GM12878 (cell line): Measurements from ENCODE around the gene PRKAR1A. TPM values are rescaled to one million over a fixed set of nuclear protein-coding genes. Genes with fewer than 3 reads are reported as not detected.

ENCODE experiments used
- BHLHE40 ChIP-seq, 2 experiments: fragments of 450-650 bp in 1 of 2; IDR thresholded peaks; 2 replicates each; pipeline ENCODE4 v1.6.1; 2011 to 2017; ENCODE audit warnings: low read depth in 2 of 2, borderline replicate concordance in 1 of 2, improper control_type of control experiment in 1 of 2, low read length in 1 of 2, mild to moderate bottlenecking in 1 of 2
- DPF2 ChIP-seq: fragments of 450-650 bp; IDR thresholded peaks from 2 replicates; pipeline ENCODE4 v1.6.1; 2017; ENCODE audit warnings: mild to moderate bottlenecking
- E4F1 ChIP-seq: fragments of 450-650 bp; IDR thresholded peaks from 2 replicates; pipeline ENCODE4 v1.6.1; 2018; ENCODE audit warnings: borderline replicate concordance, mild to moderate bottlenecking; ENCODE audit not compliant: partially characterized antibody
- IKZF1 ChIP-seq: fragments of 450-650 bp; conservative IDR thresholded peaks from 2 replicates; pipeline ENCODE4 v1.6.1; 2017; ENCODE audit warnings: antibody characterized with exemption, mild to moderate bottlenecking
- IRF4 ChIP-seq: IDR thresholded peaks from 2 replicates; pipeline ENCODE4 v1.6.1; 2011; ENCODE audit warnings: low read depth, low read length
- JUNB ChIP-seq: IDR thresholded peaks from 2 replicates; pipeline ENCODE4 v1.6.1; 2016; ENCODE audit warnings: antibody characterized with exemption, mild to moderate bottlenecking
- KAT2A ChIP-seq: conservative IDR thresholded peaks from 2 replicates; pipeline ENCODE4 v1.6.1; 2011; ENCODE audit warnings: low read depth, low read length; ENCODE audit not compliant: control insufficient read depth
- KLF5 ChIP-seq: fragments of 450-650 bp; IDR thresholded peaks from 2 replicates; pipeline ENCODE4 v1.6.1; 2014; ENCODE audit warnings: mild to moderate bottlenecking; ENCODE audit not compliant: partially characterized antibody
- MXI1 ChIP-seq: fragments of 150-350 bp; IDR thresholded peaks from 2 replicates; pipeline ENCODE4 v1.6.1; 2011; ENCODE audit warnings: low read depth, mild to moderate bottlenecking, inconsistent platforms, low read length, improper control_type of control experiment
- NR2F1 ChIP-seq: fragments of 450-650 bp; conservative IDR thresholded peaks from 2 replicates; pipeline ENCODE4 v1.6.1; 2017; ENCODE audit warnings: mild to moderate bottlenecking
- POLR2AphosphoS2 ChIP-seq: IDR thresholded peaks from 2 replicates; pipeline ENCODE4 v1.6.1; 2011; ENCODE audit warnings: low read depth, mild to moderate bottlenecking, low read length, improper control_type of control experiment, moderate library complexity
- PRDM15 ChIP-seq: fragments of 450-650 bp; formaldehyde crosslinking; IDR thresholded peaks from 2 replicates; pipeline ENCODE4 v1.4.0; 2020; ENCODE audit warnings: mild to moderate bottlenecking, moderate library complexity
- RFX5 ChIP-seq: IDR thresholded peaks from 2 replicates; pipeline ENCODE4 v1.6.1; 2011; ENCODE audit warnings: low read depth, low read length, improper control_type of control experiment
- SKIL ChIP-seq: fragments of 450-650 bp; IDR thresholded peaks from 2 replicates; pipeline ENCODE4 v1.6.1; 2017; ENCODE audit warnings: mild to moderate bottlenecking, low read depth, inconsistent platforms; ENCODE audit not compliant: poor library complexity, severe bottlenecking
- SPI1 ChIP-seq: IDR thresholded peaks from 2 replicates; pipeline ENCODE4 v1.6.1; 2011; ENCODE audit warnings: low read depth, mild to moderate bottlenecking, low read length, moderate library complexity, borderline replicate concordance; ENCODE audit not compliant: insufficient read depth
- SREBF1 ChIP-seq: IDR thresholded peaks from 2 replicates; pipeline ENCODE4 v1.6.1; 2012; ENCODE audit warnings: mild to moderate bottlenecking, low read length
- TCF3 ChIP-seq: IDR thresholded peaks from 2 replicates; pipeline ENCODE4 v1.6.1; 2012; ENCODE audit warnings: low read depth, mild to moderate bottlenecking, low read length, borderline replicate concordance; ENCODE audit not compliant: insufficient read depth
- polyA plus RNA-seq, 11 experiments: library from polyadenylated mRNA; depleted of rRNA in 4 of 11; unstranded in 6 of 11; stranded (reverse) in 5 of 11; fragments of >200 nt; fragmentation: Nextera tagmentation in 4 of 11; fragmentation: Illumina TruSeq in 1 of 11; extraction: Ambion mirVana in 4 of 11; extraction: Trizol in 1 of 11; gene quantifications; 1 replicate in 1 of 11; 2 replicates in 10 of 11; pipeline versions ENCODE4 v1.2.1 to v1.2.3, GENCODE V29; 2011 to 2016; ENCODE audit warnings: inconsistent platforms in 2 of 11, missing spikeins in 2 of 11, low read depth in 1 of 11
- total RNA-seq, 4 experiments: library from RNA; depleted of rRNA in 3 of 4; stranded (reverse); fragments of >200 nt in 3 of 4; fragmentation: Illumina TruSeq in 1 of 4; extraction: Trizol in 1 of 4; gene quantifications; 2 replicates each; pipeline versions ENCODE4 v1.2.1 to v1.2.3, GENCODE V29; 2013 to 2021
- TF ChIP-seq, protein P1 (sequence below): fragments of 450-650 bp; IDR thresholded peaks from 2 replicates; pipeline ENCODE4 v1.6.1; 2016; ENCODE audit warnings: mild to moderate bottlenecking, moderate library complexity, borderline replicate concordance

Gene PRKAR1A
- total and polyA plus RNA-seq, 10 of the 15 experiments (the other 5 are each of a cell fraction or from before 2014, with no cell fraction given), result 29.1 to 200 (median 125) TPM

DNA sequence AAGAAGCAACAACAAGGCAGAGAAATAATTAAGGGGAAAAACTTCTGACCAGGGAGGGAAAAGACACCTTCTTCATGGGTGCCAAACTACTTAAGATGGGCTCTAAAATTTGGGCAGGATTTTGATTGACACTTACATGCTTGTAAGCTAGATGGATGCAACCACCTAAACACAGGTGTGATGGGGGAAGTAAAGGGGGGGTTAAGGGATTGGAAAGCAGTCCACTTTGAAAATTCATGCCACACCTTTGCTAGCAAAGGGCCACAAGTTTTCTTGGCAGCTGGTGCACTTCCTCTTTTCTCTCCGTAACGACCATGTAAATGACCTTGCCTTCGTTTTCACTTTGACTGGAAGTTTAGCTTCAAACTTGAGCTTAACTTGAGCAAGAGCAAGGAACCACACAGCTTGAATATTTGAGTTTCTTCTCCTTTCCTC is 14.3 kb upstream of the PRKAR1A start (continued):
- TF ChIP-seq E4F1 (no peak), POLR2AphosphoS2 (no peak), SPI1 (peak; percentile 100), IRF4 (peak; percentile 98), PRDM15 (CRISPR knock-in tag) (no peak), TCF3 (peak; percentile 98), RFX5 (0 out of 2 replicates have a peak, but pooled peaks have one; percentile 16), DPF2 (peak; percentile 99), KAT2A (no peak), JUNB (peak; percentile 93), BHLHE40 (IDR thresholded peaks at IDR 0.05; ENCODE audit: borderline replicate concordance in 1 of 2, low read depth in 2 of 2, low read length in 1 of 2) (peak; percentile 60 to 63; a peak in 3 of 4 replicates), KLF5 (peak; percentile 78), SREBF1 (0 out of 2 replicates have a peak, but pooled peaks have one; percentile 36), IKZF1 (peak; percentile 96), MXI1 (peak; percentile 50; the same call in 1 of the 2 replicates), NR2F1 (peak; percentile 84), SKIL (peak; percentile 72)
- TF ChIP-seq, protein P1, sequence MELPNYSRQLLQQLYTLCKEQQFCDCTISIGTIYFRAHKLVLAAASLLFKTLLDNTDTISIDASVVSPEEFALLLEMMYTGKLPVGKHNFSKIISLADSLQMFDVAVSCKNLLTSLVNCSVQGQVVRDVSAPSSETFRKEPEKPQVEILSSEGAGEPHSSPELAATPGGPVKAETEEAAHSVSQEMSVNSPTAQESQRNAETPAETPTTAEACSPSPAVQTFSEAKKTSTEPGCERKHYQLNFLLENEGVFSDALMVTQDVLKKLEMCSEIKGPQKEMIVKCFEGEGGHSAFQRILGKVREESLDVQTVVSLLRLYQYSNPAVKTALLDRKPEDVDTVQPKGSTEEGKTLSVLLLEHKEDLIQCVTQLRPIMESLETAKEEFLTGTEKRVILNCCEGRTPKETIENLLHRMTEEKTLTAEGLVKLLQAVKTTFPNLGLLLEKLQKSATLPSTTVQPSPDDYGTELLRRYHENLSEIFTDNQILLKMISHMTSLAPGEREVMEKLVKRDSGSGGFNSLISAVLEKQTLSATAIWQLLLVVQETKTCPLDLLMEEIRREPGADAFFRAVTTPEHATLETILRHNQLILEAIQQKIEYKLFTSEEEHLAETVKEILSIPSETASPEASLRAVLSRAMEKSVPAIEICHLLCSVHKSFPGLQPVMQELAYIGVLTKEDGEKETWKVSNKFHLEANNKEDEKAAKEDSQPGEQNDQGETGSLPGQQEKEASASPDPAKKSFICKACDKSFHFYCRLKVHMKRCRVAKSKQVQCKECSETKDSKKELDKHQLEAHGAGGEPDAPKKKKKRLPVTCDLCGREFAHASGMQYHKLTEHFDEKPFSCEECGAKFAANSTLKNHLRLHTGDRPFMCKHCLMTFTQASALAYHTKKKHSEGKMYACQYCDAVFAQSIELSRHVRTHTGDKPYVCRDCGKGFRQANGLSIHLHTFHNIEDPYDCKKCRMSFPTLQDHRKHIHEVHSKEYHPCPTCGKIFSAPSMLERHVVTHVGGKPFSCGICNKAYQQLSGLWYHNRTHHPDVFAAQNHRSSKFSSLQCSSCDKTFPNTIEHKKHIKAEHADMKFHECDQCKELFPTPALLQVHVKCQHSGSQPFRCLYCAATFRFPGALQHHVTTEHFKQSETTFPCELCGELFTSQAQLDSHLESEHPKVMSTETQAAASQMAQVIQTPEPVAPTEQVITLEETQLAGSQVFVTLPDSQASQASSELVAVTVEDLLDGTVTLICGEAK, result no peak; the same call in 1 of the 2 replicates
